Measurements from ENCODE around the gene CACNG4.

GRCh38 chr17:67047382-67047781, 82.9 kb downstream of the CACNG4 start:
- TF ChIP-seq MXI1 (IDR thresholded peaks at IDR 0.05; ENCODE audit: borderline replicate concordance, low read depth, low read length) (no peak), CTCF (conservative IDR thresholded peaks at IDR 0.05; ENCODE audit: low read depth, low read length) (no peak), MAZ (IDR thresholded peaks at IDR 0.05; ENCODE audit: borderline replicate concordance, low read depth, low read length) (no peak), POLR2A (IDR thresholded peaks at IDR 0.05; ENCODE audit: low read depth, low read length) (no peak), RCOR1 (IDR thresholded peaks at IDR 0.05; ENCODE audit: insufficient replicate concordance, low read length) (no peak), SMC3 (IDR thresholded peaks at IDR 0.05; ENCODE audit: low read depth, low read length) (no peak), CHD1 (IDR thresholded peaks at IDR 0.05; ENCODE audit: low read depth, low read length) (no peak), RAD21 (IDR thresholded peaks at IDR 0.05; ENCODE audit: low read length) (no peak), RFX5 (IDR thresholded peaks at IDR 0.05; ENCODE audit: low read depth, low read length) (no peak), CEBPB (IDR thresholded peaks at IDR 0.05; ENCODE audit: low read depth, low read length) (no peak), BHLHE40 (IDR thresholded peaks at IDR 0.05; ENCODE audit: low read depth, low read length) (no peak), MAFK (IDR thresholded peaks at IDR 0.05; ENCODE audit: low read depth, low read length) (no peak)

Data from IMR-90 (cell line).